NCI-H2196 (cell line): Measurements from ENCODE around the gene PCSK2.

ENCODE experiments used
- DNase-seq: peaks from one replicate; lab custom pipeline; 2025; ENCODE audit not compliant: unreplicated experiment; lab: John Stamatoyannopoulos, UW

The PCSK2 gene

GRCh38 chr20:17391127-17391771 is 164.4 kb downstream of the PCSK2 start:
- no peak for DNase-seq

- DNase-seq: no peak
Measured at GRCh38 chr20:17394411-17394810, 167.6 kb downstream of the PCSK2 start.

- no peak for DNase-seq
Measured at GRCh38 chr20:17395729-17396128, 168.9 kb downstream of the PCSK2 start.

- DNase-seq: no peak
Measured at GRCh38 chr20:17399303-17399985, 172.6 kb downstream of the PCSK2 start.

- DNase-seq: no peak
Measured at GRCh38 chr20:17403461-17403860, 176.6 kb downstream of the PCSK2 start.

- no peak for DNase-seq
Measured at GRCh38 chr20:17406051-17406590, 179.3 kb downstream of the PCSK2 start.

- DNase-seq: no peak
Measured at GRCh38 chr20:17407550-17407949, 180.7 kb downstream of the PCSK2 start.

GRCh38 chr20:17417225-17417624 is 190.4 kb downstream of the PCSK2 start:
- DNase-seq: no peak

- DNase-seq: no peak
Measured at GRCh38 chr20:17418737-17419136, 191.9 kb downstream of the PCSK2 start.

- no peak for DNase-seq
Measured at GRCh38 chr20:17419479-17420041, 192.7 kb downstream of the PCSK2 start.

GRCh38 chr20:17421493-17421892 is 194.7 kb downstream of the PCSK2 start:
- DNase-seq: no peak

GRCh38 chr20:17423782-17424181 is 196.9 kb downstream of the PCSK2 start:
- DNase-seq: no peak

- DNase-seq: no peak
Measured at GRCh38 chr20:17427638-17428037, 200.8 kb downstream of the PCSK2 start.

GRCh38 chr20:17430125-17430950 is 203.5 kb downstream of the PCSK2 start:
- DNase-seq: peak; percentile 39

GRCh38 chr20:17431621-17432364 is 205.0 kb downstream of the PCSK2 start:
- peak; percentile 64 for DNase-seq

GRCh38 chr20:17436664-17437063 is 209.8 kb downstream of the PCSK2 start:
- no peak for DNase-seq

GRCh38 chr20:17437251-17437650 is 210.4 kb downstream of the PCSK2 start:
- no peak for DNase-seq

GRCh38 chr20:17438436-17439039 is 211.7 kb downstream of the PCSK2 start:
- no peak for DNase-seq

GRCh38 chr20:17439616-17440296 is 212.9 kb downstream of the PCSK2 start:
- DNase-seq: no peak

GRCh38 chr20:17441745-17442144 is 214.9 kb downstream of the PCSK2 start:
- DNase-seq: no peak
